Suprapubic skin (tissue), 4 donors: ENCODE data around the gene CDH4. TPM values are rescaled to one million over a fixed set of nuclear protein-coding genes. Genes with fewer than 3 reads are reported as not detected.

ENCODE experiments used
- DNase-seq, 2 donors: peaks; one replicate each; pipeline ENCODE4 v3.0.0-alpha.2; 2019; ENCODE audit warnings: low spot score in 2 of 2
- H3K27ac ChIP-seq: fragments of 200-600 bp; sonication (generic); one replicate; pipeline ENCODE4 v1.5.1; 2019
- H3K27me3 ChIP-seq: fragments of 200-600 bp; sonication (generic); one replicate; pipeline ENCODE4 v1.5.1; 2019
- H3K36me3 ChIP-seq: fragments of 200-600 bp; sonication (generic); one replicate; pipeline ENCODE4 v1.5.1; 2019
- H3K4me1 ChIP-seq: fragments of 200-600 bp; sonication (generic); one replicate; pipeline ENCODE4 v1.5.1; 2019
- H3K4me3 ChIP-seq: fragments of 200-600 bp; sonication (generic); one replicate; pipeline ENCODE4 v1.5.1; 2019; ENCODE audit warnings: mild to moderate bottlenecking
- H3K9me3 ChIP-seq: fragments of 200-600 bp; sonication (generic); one replicate; pipeline ENCODE4 v1.5.1; 2019
- CTCF ChIP-seq, 2 donors: fragments of 200-600 bp in 1 of 2; fragments of 450-650 bp in 1 of 2; sonication (generic) in 1 of 2; IDR thresholded peaks; one replicate each; pipeline ENCODE4 v1.5.1; 2016 to 2019; ENCODE audit warnings: antibody characterized with exemption in 2 of 2, mild to moderate bottlenecking in 1 of 2, moderate library complexity in 1 of 2
- EP300 ChIP-seq: sonication (generic); formaldehyde crosslinking; IDR thresholded peaks from one replicate; pipeline ENCODE4 v1.6.1; 2017; ENCODE audit warnings: antibody characterized with exemption
- POLR2A ChIP-seq, 2 donors: fragments of 450-650 bp; IDR thresholded peaks; one replicate each; pipeline ENCODE4 v1.6.1; 2017; ENCODE audit warnings: antibody characterized with exemption in 2 of 2, mild to moderate bottlenecking in 2 of 2, moderate library complexity in 2 of 2
- POLR2AphosphoS5 ChIP-seq, 3 donors: sonication (generic); formaldehyde crosslinking; IDR thresholded peaks; one replicate each; pipeline ENCODE4 v1.6.1; 2017; ENCODE audit warnings: antibody characterized with exemption in 3 of 3
- WGBS: methylation state at CpG from one replicate; pipeline ENCODE4 v1.1.5; 2018; 5-methylcytosine and 5-hydroxymethylcytosine counted together
- total RNA-seq, 4 donors: library from RNA; depleted of rRNA; stranded (reverse); fragments of >200 nt; gene quantifications; one replicate each; pipeline ENCODE4 v1.1.0, GENCODE V29; 2016

CDH4 gene
- total RNA-seq, 4 donors from 2014 or later = 0.91 to 5.9 (median 2.6) TPM

DNA sequence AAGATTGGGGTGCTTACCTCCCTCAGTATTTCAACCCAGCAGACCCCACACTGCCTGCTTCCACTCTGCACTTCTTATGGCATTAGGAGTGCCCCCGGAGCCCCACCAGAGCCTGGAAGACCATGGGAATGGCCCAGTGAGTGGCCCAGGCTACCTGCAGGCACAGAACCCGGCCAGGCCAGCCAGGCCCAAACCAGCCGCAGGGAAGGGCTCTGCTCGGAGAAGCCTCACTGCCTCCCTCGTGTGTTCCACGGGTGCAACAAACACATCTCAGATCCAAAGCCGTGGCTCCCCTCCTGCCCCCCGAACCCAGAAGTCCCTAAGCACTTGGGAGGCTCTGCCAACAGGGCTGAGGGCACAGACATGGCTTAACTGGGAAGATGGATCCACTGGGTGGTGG, 283.9 kb downstream of the CDH4 start:
- DNase-seq = no peak
- no peaks in the 10 kb centered on the region for H3K9me3 ChIP-seq
- H3K36me3 ChIP-seq = no peaks in the 10 kb centered on the region
- H3K27me3 ChIP-seq = peaks cover 4% of the 10 kb centered on the region
- TF ChIP-seq POLR2A (IDR thresholded peaks at IDR 0.05) = no peak
- WGBS = no CpG with 5 or more reads among the region's 8 CpGs
- no peak overlapping the region for H3K27ac ChIP-seq
- no peaks in the 10 kb centered on the region for H3K4me1 ChIP-seq
- H3K4me3 ChIP-seq = no peak overlapping the region

- 82% methylated on average over 7 of the region's 9 CpGs for WGBS
- peaks cover 4% of the 10 kb centered on the region for H3K27me3 ChIP-seq
- H3K4me1 ChIP-seq = no peaks in the 10 kb centered on the region
- DNase-seq = no peak
- no peak for TF ChIP-seq EP300
- TF ChIP-seq CTCF (IDR thresholded peaks at IDR 0.05) = no peak
- TF ChIP-seq POLR2AphosphoS5 (IDR thresholded peaks at IDR 0.05) = no peak
- TF ChIP-seq POLR2A (IDR thresholded peaks at IDR 0.05) = no peak
- H3K9me3 ChIP-seq = no peaks in the 10 kb centered on the region
- H3K36me3 ChIP-seq = no peaks in the 10 kb centered on the region
- no peak overlapping the region for H3K4me3 ChIP-seq
- no peak overlapping the region for H3K27ac ChIP-seq
Observed at GRCh38 chr20:61536671-61537070, 284.6 kb downstream of the CDH4 start.

DNA sequence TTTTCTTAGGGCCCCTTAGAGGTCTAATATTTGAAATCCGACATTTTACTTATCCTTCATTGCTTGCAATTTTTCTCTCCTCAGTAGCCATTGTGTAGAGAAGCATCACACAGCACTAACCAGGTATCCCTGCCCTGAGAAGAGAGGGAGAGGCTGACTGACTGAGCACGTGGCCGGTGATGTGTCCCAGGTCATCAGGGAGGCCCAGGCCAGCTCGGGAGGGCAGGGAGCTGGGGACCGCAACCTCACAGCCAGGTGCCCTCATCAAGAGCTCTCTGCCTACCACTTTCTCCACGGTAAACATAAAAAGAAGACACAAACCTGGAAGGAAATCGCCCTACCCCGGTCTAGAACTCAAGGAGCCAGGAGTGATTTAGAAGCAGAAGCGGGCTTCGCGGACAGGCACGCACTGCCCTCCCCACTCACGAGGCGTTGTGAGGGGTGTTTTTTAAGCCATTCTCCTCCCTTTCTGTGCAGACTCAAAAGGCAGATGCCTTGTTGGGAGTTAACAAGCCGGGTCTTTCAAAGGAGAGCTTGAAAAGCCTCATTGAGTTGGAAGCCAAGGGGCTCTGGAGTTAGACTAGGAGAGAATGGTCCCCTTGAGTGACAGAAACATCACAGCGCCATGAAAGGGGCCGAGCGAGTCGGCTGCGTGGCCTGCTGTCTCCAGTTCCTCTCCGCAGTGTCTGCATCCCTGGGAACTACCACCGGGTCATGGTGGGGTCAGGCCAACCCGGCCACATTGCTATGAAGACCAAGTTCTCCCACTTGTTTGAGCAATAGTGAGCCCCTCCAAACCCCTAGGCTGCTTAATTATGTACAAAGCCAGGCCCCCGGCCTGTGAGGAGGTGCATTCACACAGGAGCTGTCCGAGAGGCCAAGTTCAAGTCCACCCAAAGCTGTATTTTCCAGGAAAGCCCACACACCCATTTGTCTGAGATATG, 285.4 kb downstream of the CDH4 start:
- 83% methylated on average over 25 of the region's 25 CpGs for WGBS

DNA sequence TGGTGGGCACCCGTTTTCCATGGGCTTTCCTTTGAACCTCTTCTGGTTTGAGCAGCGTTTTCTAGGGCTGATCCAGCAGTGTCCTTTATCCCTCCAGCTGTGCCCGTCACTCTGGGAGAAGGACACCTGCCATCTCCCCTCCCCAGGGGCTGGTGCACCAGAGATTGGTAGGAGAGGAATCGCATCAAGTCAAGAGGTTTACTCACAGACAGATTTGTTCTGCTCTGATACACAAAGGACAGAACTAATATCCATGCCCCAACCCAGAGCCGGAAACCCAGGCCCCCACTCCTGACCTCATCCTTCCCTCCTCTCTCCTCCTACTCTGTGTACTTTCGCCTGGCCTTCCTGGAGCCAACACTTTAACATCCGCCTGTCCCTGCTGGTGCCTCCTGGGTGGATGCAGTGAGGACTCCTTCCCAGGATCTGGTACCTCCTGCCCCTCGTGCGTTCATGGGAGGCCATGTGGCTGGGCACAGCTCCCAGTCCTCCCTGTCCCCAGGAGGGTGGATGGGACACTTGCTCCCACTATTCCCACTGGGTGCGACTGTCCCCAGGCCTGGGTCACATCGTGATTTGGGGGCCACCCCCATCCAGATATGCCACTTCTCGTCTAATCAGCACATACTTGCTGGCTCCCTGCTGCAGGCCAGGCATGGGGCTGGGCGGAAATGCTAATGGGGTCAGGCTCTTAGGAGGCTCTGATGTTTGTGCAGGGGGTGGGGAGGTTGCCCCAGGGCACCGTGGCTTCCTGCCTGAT, 286.3 kb downstream of the CDH4 start:
- WGBS = 81% methylated on average over 13 of the region's 14 CpGs
- Histone ChIP-seq H3K9me3 (no peaks in the 10 kb centered on the region), H3K4me3 (no peak overlapping the region), H3K27me3 (peaks cover 4% of the 10 kb centered on the region), H3K4me1 (no peaks in the 10 kb centered on the region), H3K27ac (no peak overlapping the region), H3K36me3 (no peaks in the 10 kb centered on the region)
- TF ChIP-seq POLR2AphosphoS5 (IDR thresholded peaks at IDR 0.05) (no peak), CTCF (IDR thresholded peaks at IDR 0.05) (no peak), POLR2A (IDR thresholded peaks at IDR 0.05) (no peak), EP300 (no peak)
- no peak for DNase-seq

More for the DNA sequence above, 285.4 kb downstream of the CDH4 start:
- Histone ChIP-seq H3K27me3 (peaks cover 4% of the 10 kb centered on the region), H3K27ac (no peak overlapping the region), H3K4me3 (no peak overlapping the region), H3K36me3 (no peaks in the 10 kb centered on the region), H3K9me3 (no peaks in the 10 kb centered on the region), H3K4me1 (no peaks in the 10 kb centered on the region)
- no peak for DNase-seq
- TF ChIP-seq CTCF (IDR thresholded peaks at IDR 0.05) (no peak), POLR2AphosphoS5 (IDR thresholded peaks at IDR 0.05) (no peak), EP300 (no peak)

DNA sequence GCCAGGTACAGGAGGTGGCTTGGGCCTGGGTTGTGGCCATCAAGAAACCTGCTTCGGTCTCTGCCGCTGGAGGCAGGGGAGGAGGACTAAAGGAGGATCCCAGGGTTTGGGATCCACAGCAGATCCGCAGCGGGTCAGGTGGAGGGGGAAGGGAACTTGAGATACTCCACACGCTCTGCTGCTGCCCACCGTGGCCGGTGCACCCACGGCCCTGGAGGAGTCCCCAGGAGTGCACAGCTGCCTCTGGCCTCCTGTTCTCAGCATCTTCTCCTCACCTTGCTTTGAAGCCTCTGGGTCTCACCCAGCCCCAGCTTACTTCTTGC, 286.8 kb downstream of the CDH4 start:
- H3K27ac ChIP-seq = no peak overlapping the region
- TF ChIP-seq EP300 (no peak), POLR2AphosphoS5 (IDR thresholded peaks at IDR 0.05) (no peak)
- WGBS = 91% methylated on average over 8 of the region's 8 CpGs
- peaks cover 4% of the 10 kb centered on the region for H3K27me3 ChIP-seq
- no peaks in the 10 kb centered on the region for H3K9me3 ChIP-seq
- no peak overlapping the region for H3K4me3 ChIP-seq
- no peaks in the 10 kb centered on the region for H3K36me3 ChIP-seq
- DNase-seq = no peak
- no peaks in the 10 kb centered on the region for H3K4me1 ChIP-seq

DNA sequence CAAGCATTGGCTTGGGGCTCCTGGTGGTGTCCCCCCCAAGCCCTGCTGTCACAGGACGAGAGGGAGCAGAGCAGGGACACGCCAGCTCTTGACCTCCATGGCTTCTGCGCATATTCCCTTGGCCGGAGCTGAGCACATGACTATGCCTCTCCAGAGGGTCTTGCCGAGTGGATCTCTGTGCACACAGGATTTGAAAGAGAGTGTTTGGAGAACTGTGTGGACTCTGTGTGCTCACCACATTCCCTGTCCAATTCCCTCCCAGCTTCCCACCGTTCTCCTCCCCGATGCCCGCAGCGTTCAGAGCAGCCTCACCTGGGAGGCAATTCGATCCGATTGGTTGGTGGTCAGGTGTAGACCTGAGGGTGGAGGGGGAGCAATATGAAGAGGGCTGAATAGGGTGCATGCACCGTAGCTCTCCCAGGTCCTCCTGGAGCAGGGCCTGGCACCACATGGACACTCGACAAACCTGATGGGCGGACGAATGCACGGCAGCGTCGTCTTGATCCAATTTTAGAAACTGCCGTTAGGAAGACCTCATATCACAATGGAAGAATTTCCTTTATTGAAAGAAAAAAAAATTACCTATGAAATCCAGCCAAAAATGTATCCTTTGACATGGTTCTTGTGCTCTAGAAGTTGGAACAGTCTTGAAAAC, 287.8 kb downstream of the CDH4 start:
- no peak for DNase-seq
- peaks cover 4% of the 10 kb centered on the region for H3K27me3 ChIP-seq
- H3K27ac ChIP-seq = no peak overlapping the region
- WGBS = 87% methylated on average over 19 of the region's 19 CpGs
- TF ChIP-seq POLR2AphosphoS5 (IDR thresholded peaks at IDR 0.05) = no peak
- no peak for TF ChIP-seq EP300
- TF ChIP-seq POLR2A (IDR thresholded peaks at IDR 0.05) = no peak
- no peak for TF ChIP-seq CTCF (IDR thresholded peaks at IDR 0.05)
- H3K9me3 ChIP-seq = no peaks in the 10 kb centered on the region
- no peaks in the 10 kb centered on the region for H3K4me1 ChIP-seq
- no peaks in the 10 kb centered on the region for H3K36me3 ChIP-seq
- no peak overlapping the region for H3K4me3 ChIP-seq
